Measurements from ENCODE around the gene DPH7. TPM values are rescaled to one million over a fixed set of nuclear protein-coding genes. Genes with fewer than 3 reads are reported as not detected.
"Not testable (repeated sequence)": the region's sequence is repeated elsewhere in the genome, so short reads cannot be mapped to it uniquely, and the experiment has no call there.

DPH7 gene
- total RNA-seq, 1 donor from 2014 or later = 35.3 TPM

DNA sequence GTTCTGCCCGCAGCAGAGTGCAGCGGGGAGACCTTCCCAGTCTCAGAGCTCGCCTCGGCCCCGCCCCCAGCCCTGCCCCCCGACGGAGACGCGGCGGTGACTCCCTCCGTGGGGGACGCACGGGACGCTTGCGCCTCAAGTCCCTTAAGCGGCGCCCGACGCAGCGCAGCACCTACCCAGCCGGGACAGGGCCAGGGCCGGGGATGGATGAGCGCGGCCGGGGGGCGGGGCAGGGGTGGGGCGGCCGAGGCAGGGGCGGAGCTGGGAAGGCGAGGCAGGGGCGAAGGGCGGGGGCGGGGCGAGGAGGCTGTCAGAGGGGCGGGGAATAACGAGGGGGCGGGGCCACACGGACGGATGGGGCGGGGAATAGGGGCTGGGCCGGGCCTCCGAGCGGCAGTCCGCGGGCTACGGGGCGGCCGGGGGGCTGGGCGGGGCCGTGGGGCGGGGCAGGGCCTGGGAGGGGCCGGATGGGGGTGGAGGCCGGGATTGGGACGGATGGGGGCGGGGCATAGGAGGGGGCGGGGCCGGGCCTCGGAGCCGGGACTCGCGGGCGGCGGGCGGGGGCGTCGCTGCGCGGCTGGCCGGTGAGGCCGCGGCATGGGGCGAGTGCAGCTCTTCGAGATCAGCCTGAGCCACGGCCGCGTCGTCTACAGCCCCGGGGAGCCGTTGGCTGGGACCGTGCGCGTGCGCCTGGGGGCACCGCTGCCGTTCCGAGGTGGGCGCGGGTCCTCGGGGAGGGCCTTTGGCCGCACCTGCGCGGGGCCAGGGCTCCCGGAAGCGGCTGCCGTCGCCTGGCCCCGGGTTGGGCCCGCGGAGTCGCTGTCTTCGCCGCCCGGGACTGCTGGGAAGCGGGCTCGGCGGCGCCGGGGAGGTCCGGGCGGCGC, 26.6 kb upstream of the DPH7 start, which contains the start of gene ARRDC1:
TSS of gene ARRDC1 (plus strand) at position 566 of the 884 bp plus-strand sequence. CDS start at position 598, 32 bp downstream.
- TF ChIP-seq CTCF (conservative IDR thresholded peaks at IDR 0.05; ENCODE audit: low read depth, low read length) = no peak
- peak within 1 kb of the TSS; percentile 78 for H3K4me3 ChIP-seq (ENCODE audit: low read depth, low read length)
- DNase-seq (ENCODE audit: low read depth) = no peak

GRCh38 chr9:137604345-137605086, 25.8 kb upstream of the DPH7 start:
- peak overlapping the region; percentile 55 for H3K4me3 ChIP-seq (ENCODE audit: low read depth, low read length)
- no peak for TF ChIP-seq CTCF (conservative IDR thresholded peaks at IDR 0.05; ENCODE audit: low read depth, low read length)
- DNase-seq (ENCODE audit: low read depth) = no peak

DNA sequence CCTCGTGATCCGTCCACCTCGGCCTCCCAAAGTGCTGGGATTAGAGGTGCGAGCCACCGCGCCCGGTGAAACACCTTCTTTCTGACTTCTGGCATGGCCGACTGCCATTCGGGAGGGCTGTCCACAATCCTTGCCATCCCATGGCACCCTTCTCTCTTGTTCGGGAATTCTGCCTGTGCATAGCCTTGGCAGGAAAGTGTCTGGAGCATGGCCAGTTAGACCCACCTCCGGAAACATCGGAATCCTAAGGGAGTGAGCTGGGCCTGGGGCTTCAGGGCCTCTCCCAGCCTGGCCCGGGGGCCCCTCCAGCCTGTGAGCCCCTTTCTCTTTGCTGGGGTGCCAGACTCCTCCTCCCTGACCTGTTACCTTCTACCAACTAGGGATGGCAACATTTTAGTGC, 25.2 kb upstream of the DPH7 start:
- H3K4me3 ChIP-seq (ENCODE audit: low read depth, low read length) = no peak overlapping the region
- no peak for TF ChIP-seq CTCF (conservative IDR thresholded peaks at IDR 0.05; ENCODE audit: low read depth, low read length)
- DNase-seq (ENCODE audit: low read depth) = no peak

DNA sequence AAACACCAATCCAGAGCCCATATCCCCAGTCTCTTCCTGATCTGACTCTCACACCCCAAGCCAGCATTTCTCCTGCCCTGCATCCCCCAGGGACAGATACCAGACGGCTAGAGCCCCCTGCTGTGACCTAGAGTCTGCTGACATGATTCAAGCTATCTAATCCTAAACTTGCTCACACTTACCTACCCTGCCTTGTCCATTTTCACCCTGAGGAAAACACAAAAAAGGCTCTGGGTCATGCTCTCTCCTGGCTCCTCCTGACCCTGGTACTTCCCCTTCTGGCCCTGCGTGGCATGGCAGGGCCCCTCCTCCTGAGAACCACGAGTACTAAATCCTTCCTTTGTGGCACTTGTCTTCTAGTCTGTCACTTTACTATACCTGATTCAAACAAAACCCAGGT, 23.9 kb upstream of the DPH7 start:
- no peak for TF ChIP-seq CTCF (conservative IDR thresholded peaks at IDR 0.05; ENCODE audit: low read depth, low read length)
- no peak for DNase-seq (ENCODE audit: low read depth)
- H3K4me3 ChIP-seq (ENCODE audit: low read depth, low read length) = no peak overlapping the region

DNA sequence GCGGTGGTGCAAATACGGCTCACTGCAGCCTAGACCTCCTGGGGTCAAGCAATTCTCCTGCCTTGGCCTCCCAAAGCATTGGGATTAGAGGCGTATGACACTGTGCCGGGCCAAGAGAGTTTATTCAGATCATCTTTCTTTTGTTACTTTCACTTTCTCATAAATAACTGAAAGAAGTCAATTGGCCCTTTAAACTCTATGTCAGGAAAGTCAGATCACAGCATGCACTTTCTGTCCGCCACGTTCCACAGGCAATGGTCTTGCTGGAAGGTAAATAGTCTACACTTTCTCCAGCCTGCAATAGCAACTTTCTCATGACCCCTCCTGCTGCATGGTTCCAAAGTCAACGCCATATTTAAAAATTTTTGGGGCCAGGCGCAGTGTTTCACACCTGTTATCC, 20.2 kb upstream of the DPH7 start:
- no peak for DNase-seq (ENCODE audit: low read depth)
- H3K4me3 ChIP-seq (ENCODE audit: low read depth, low read length) = no peak overlapping the region
- TF ChIP-seq CTCF (conservative IDR thresholded peaks at IDR 0.05; ENCODE audit: low read depth, low read length) = no peak

DNA sequence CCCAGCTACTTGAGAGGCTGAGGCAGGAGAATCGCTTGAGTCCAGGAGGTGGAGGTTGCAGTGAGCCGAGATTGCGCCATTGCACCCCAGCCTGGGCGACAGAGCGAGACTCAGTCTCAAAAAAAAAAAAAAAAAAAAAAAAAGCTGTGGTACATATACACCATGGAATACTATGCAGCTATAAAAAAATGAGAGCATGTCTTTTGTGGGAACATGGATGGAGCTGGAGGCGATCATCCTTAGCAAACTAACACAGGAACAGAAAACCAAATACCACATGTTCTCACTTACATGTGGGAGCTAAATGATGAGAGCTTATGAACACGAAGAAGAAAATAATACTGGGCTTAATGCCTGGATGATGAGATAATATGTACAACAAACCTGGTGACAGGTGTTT, 17.9 kb upstream of the DPH7 start:
- DNase-seq (ENCODE audit: low read depth) = not testable (repeated sequence)

GRCh38 chr9:137593176-137593575, 14.5 kb upstream of the DPH7 start:
- DNase-seq (ENCODE audit: low read depth) = no peak
- H3K4me3 ChIP-seq (ENCODE audit: low read depth, low read length) = no peak overlapping the region

More for the DNA sequence above, 17.9 kb upstream of the DPH7 start:
- not testable (repeated sequence) for H3K4me3 ChIP-seq (ENCODE audit: low read depth, low read length)

More at GRCh38 chr9:137593176-137593575, 14.5 kb upstream of the DPH7 start:
- TF ChIP-seq CTCF (conservative IDR thresholded peaks at IDR 0.05; ENCODE audit: low read depth, low read length) = no peak
